HG03025 (cell line): Measurements from ENCODE around the gene LRRC2.

Experiments
- ATAC-seq: cut with Tn5 transposase; IDR thresholded peaks from one replicate; pipeline ENCODE4 v1.9.1; 2021; ENCODE audit warnings: mild to moderate bottlenecking, moderate library complexity; ENCODE audit not compliant: unreplicated experiment, low FRiP score

LRRC2 gene

GRCh38 chr3:46483825-46484224, 82.3 kb downstream of the LRRC2 start:
- ATAC-seq, result no peak

- ATAC-seq, result no peak
Measured at GRCh38 chr3:46482632-46483350, 83.3 kb downstream of the LRRC2 start.

- no peak for ATAC-seq
Measured at GRCh38 chr3:46481636-46482035, 84.5 kb downstream of the LRRC2 start.

- ATAC-seq, result no peak
Measured at GRCh38 chr3:46480491-46481195, 85.5 kb downstream of the LRRC2 start.

- no peak for ATAC-seq
Measured at GRCh38 chr3:46479696-46480095, 86.4 kb downstream of the LRRC2 start.

- no peak for ATAC-seq
Measured at GRCh38 chr3:46479021-46479420, 87.1 kb downstream of the LRRC2 start.

GRCh38 chr3:46478341-46478740, 87.8 kb downstream of the LRRC2 start:
- no peak for ATAC-seq

GRCh38 chr3:46477756-46478155, 88.3 kb downstream of the LRRC2 start:
- no peak for ATAC-seq

GRCh38 chr3:46477145-46477544, 89.0 kb downstream of the LRRC2 start:
- ATAC-seq, result no peak

GRCh38 chr3:46472736-46473135, 93.4 kb downstream of the LRRC2 start:
- ATAC-seq, result no peak

- no peak for ATAC-seq
Measured at GRCh38 chr3:46471371-46471914, 94.7 kb downstream of the LRRC2 start.

- no peak for ATAC-seq
Measured at GRCh38 chr3:46470831-46471230, 95.3 kb downstream of the LRRC2 start.

- no peak for ATAC-seq
Measured at GRCh38 chr3:46469680-46470357, 96.3 kb downstream of the LRRC2 start.

- no peak for ATAC-seq
Measured at GRCh38 chr3:46468753-46469600, 97.1 kb downstream of the LRRC2 start.

GRCh38 chr3:46467562-46467961, 98.5 kb downstream of the LRRC2 start:
- ATAC-seq, result no peak

GRCh38 chr3:46466871-46467403, 99.2 kb downstream of the LRRC2 start:
- ATAC-seq, result no peak

GRCh38 chr3:46466273-46466672, 99.8 kb downstream of the LRRC2 start:
- no peak for ATAC-seq
